Pancreas (tissue), 10 donors: Measurements from ENCODE around the gene SAMMSON. TPM values are rescaled to one million over a fixed set of nuclear protein-coding genes. Genes with fewer than 3 reads are reported as not detected.
A peak's percentile ranks its signal among the peaks of the same experiment; 100 is the strongest.

Experiments used
- ATAC-seq, 4 donors: fragments of 200-7000 bp; cut with Tn5 transposase; one replicate each; pipeline versions ENCODE4 v1.8.0 to v1.9.1; 2020; ENCODE audit warnings: mild to moderate bottlenecking in 4 of 4, moderate library complexity in 4 of 4
- DNase-seq, 6 donors: peaks; one replicate each; pipeline ENCODE4 v3.0.0-alpha.2; 2020
- FAIRE-seq: peaks from 2 replicates; lab custom pipeline; 2012; peaks lifted over from hg19 to GRCh38; lab: Jason Lieb, UNC
- H3K27ac ChIP-seq, 4 donors: fragments of 200-600 bp; sonication (generic); 1 replicate in 3 of 4; 2 replicates in 1 of 4; pipeline versions ENCODE4 v1.5.0 to v1.8.0; 2020
- H3K27me3 ChIP-seq, 4 donors: fragments of 200-600 bp; one replicate each; pipeline ENCODE4 v1.8.0; 2021
- H3K36me3 ChIP-seq, 3 donors: fragments of 200-600 bp; sonication (generic) in 1 of 3; one replicate each; pipeline versions ENCODE4 v1.5.0 to v1.8.0; 2020 to 2021
- H3K4me1 ChIP-seq, 3 donors: fragments of 200-600 bp; one replicate each; pipeline ENCODE4 v1.8.0; 2021
- H3K4me3 ChIP-seq, 4 donors: fragments of 200-600 bp; sonication (generic) in 2 of 4; one replicate each; pipeline versions ENCODE4 v1.5.0 to v1.8.0; 2020 to 2021
- H3K9me3 ChIP-seq, 4 donors: fragments of 200-600 bp; one replicate each; pipeline ENCODE4 v1.8.0; 2021
- WGBS, 2 donors: extraction: QIAGEN DNeasy Blood & Tissue Kit; methylation state at CpG; one replicate each; pipeline ENCODE4 v1.1.7; 2013; 5-methylcytosine and 5-hydroxymethylcytosine counted together
- intact Hi-C, 3 donors: fragments of 100-400 bp; cut with DNase I; formaldehyde crosslinking; loops; one replicate each; pipeline versions ENCODE4 v1.11.1 to v1.14.2; 2022
- polyA plus RNA-seq, 2 donors: library from polyadenylated mRNA; stranded (reverse); fragments of 200-250 nt; gene quantifications; one replicate each; pipeline ENCODE4 v1.2.3, GENCODE V29; 2013
- total RNA-seq, 6 donors: library from RNA; stranded (reverse); fragmentation: NEBNext Ultra II Directional in 4 of 6; extraction: Animal tissue kit (Norgen Biotek cat#: 25700) in 4 of 6; gene quantifications; one replicate each; pipeline versions ENCODE4 v1.2.1 to v1.2.4, GENCODE V29; 2021 to 2023
- TF ChIP-seq, protein P1 (sequence below), 4 donors: fragments of 200-600 bp; sonication (generic) in 3 of 4; IDR thresholded peaks; one replicate each; pipeline versions ENCODE4 v1.5.0 to v1.8.0; 2021; ENCODE audit warnings: antibody characterized with exemption in 4 of 4
- donor health status: healthy with polysubstance abuse.
- donor health status: DM: no; HTN: no; CAD: no; lungs with moderate emphysema.
- donor health status: DM: no; HTN: no; CAD: no.
- donor health status: control.
- donor health status: control.
- donor health status: Bipolar disorder and iron deficiency.
- donor health status: DM: yes; HTN: yes; CAD: no.
- donor health status: DM: no; HTN: no; CAD: no.
- donor health status: DM: no; HTN: no; CAD: no.
- donor health status: DM: yes; HTN: yes; CAD: no.

The SAMMSON gene
- total RNA-seq (under 1 TPM in 1 of 6 donors, not detected in 5; 0.14 TPM), polyA plus RNA-seq (not detected)

- peak within 1 kb of the TSS in 1 of 4 donors; percentile 2 for H3K4me3 ChIP-seq
- FAIRE-seq = peak; percentile 13
- 78 to 83% methylated on average over 29 of the region's 29 CpGs for WGBS, 2 donors
Measured at GRCh38 chr3:69999140-70000027, at the start of gene SAMMSON. Gene SAMMSON (plus strand): TSS chr3:69999733.

DNA sequence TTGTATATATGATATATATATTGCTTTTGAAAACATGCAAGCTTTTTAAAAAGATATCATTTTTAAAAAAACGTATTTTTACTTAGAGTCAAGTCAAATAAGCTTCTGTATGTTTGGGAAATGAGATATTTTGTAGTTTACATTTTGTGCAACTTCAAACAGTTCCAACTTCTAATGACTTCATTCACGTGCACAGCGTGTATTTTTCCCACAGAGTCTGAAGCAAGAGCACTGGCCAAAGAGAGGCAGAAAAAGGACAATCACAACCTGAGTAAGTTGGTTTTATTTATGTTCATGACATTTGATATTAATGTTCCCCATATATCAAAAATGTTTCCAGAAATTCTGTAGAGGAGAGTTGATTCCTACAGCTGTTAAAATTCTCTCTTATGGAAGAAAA lies 47.9 kb upstream of the SAMMSON start:
- no peaks in the 10 kb centered on the region for H3K27me3 ChIP-seq
- no peaks in the 10 kb centered on the region for H3K9me3 ChIP-seq
- H3K27ac ChIP-seq = no peak overlapping the region
- TF ChIP-seq, protein P1, sequence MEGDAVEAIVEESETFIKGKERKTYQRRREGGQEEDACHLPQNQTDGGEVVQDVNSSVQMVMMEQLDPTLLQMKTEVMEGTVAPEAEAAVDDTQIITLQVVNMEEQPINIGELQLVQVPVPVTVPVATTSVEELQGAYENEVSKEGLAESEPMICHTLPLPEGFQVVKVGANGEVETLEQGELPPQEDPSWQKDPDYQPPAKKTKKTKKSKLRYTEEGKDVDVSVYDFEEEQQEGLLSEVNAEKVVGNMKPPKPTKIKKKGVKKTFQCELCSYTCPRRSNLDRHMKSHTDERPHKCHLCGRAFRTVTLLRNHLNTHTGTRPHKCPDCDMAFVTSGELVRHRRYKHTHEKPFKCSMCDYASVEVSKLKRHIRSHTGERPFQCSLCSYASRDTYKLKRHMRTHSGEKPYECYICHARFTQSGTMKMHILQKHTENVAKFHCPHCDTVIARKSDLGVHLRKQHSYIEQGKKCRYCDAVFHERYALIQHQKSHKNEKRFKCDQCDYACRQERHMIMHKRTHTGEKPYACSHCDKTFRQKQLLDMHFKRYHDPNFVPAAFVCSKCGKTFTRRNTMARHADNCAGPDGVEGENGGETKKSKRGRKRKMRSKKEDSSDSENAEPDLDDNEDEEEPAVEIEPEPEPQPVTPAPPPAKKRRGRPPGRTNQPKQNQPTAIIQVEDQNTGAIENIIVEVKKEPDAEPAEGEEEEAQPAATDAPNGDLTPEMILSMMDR (IDR thresholded peaks at IDR 0.05) = no peak
- H3K4me3 ChIP-seq = no peak overlapping the region
- WGBS, 2 donors = 35 to 39% methylated on average over 3 of the region's 3 CpGs
- no peaks in the 10 kb centered on the region for H3K36me3 ChIP-seq
- peak; percentile 60 to 77 (median 70) for ATAC-seq
- DNase-seq = peak in 1 of 6 donors; percentile 6
- FAIRE-seq = no peak
- H3K4me1 ChIP-seq = peaks cover 0 to 15% (median 14%) of the 10 kb centered on the region in 3 donors
- intact Hi-C loops = no loop called here

More at GRCh38 chr3:69999140-70000027, at the start of gene SAMMSON:
- Histone ChIP-seq H3K4me1 (no peaks in the 10 kb centered on the region), H3K27me3 (no peaks in the 10 kb centered on the region), H3K9me3 (no peaks in the 10 kb centered on the region), H3K36me3 (no peaks in the 10 kb centered on the region), H3K27ac (peak within 1 kb of the TSS; percentile 3 to 57 (median 25))
- intact Hi-C loops = no loop called here
- TF ChIP-seq, protein P1 (IDR thresholded peaks at IDR 0.05) = no peak
- DNase-seq (peak in 1 of 6 donors; percentile 3), ATAC-seq (peak; percentile 28 to 63 (median 56))

DNA sequence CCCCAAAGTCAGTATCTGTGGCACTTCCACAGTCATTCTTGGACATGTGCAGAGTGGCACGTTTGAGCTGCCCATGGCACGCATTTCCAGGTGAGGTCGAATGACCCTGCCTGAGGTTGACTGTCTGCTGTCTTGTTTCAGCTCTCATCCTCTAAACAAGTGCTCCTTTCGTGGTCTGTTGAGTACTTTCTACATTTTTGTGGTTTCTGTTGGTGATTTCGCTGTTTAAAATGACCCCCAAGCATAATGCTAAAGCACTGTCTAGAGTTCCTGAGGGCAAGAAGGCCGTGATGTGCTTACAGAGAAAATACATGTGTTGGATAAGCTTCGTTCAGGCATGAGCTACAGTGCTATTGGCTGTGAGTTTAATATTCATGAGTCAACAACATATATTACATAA lies 40.0 kb upstream of the SAMMSON start:
- DNase-seq = no peak
- no peak for ATAC-seq
- Histone ChIP-seq H3K4me3 (no peak overlapping the region), H3K9me3 (no peaks in the 10 kb centered on the region), H3K36me3 (peaks cover 0 to 17% (median 0%) of the 10 kb centered on the region in 3 donors), H3K27ac (no peak overlapping the region), H3K27me3 (no peaks in the 10 kb centered on the region), H3K4me1 (no peaks in the 10 kb centered on the region)
- FAIRE-seq = no peak
- TF ChIP-seq, protein P1 (IDR thresholded peaks at IDR 0.05) = no peak
- intact Hi-C loops = no loop called here
- WGBS, 2 donors = 93% methylated on average over 7 of the region's 7 CpGs

- TF ChIP-seq, protein P1 (IDR thresholded peaks at IDR 0.05) = no peak
- peaks cover 0 to 25% (median 0%) of the 10 kb centered on the region in 3 donors for H3K36me3 ChIP-seq
- no peaks in the 10 kb centered on the region for H3K27me3 ChIP-seq
- H3K4me1 ChIP-seq = no peaks in the 10 kb centered on the region
- intact Hi-C loops = no loop called here
- DNase-seq (no peak), ATAC-seq (no peak), FAIRE-seq (no peak)
- 90 to 95% methylated on average over 5 of the region's 5 CpGs for WGBS, 2 donors
- no peak overlapping the region for H3K4me3 ChIP-seq
- no peak overlapping the region for H3K27ac ChIP-seq
- H3K9me3 ChIP-seq = no peaks in the 10 kb centered on the region
Measured at GRCh38 chr3:69961706-69962439, 37.7 kb upstream of the SAMMSON start.
